Measurements from ENCODE around the gene TGFB3.
"Not testable (repeated sequence)": the region's sequence is repeated elsewhere in the genome, so short reads cannot be mapped to it uniquely, and the experiment has no call there.

Gene TGFB3

GRCh38 chr14:75960231-75960630 lies 21.6 kb downstream of the TGFB3 start:
- DNase-seq (ENCODE audit: low read depth) = no peak

- no peak for DNase-seq (ENCODE audit: low read depth)
Observed at GRCh38 chr14:75959031-75959430, 22.8 kb downstream of the TGFB3 start.

GRCh38 chr14:75952489-75952888 lies 29.3 kb downstream of the TGFB3 start:
- no peak for DNase-seq (ENCODE audit: low read depth)

- DNase-seq (ENCODE audit: low read depth) = no peak
Observed at GRCh38 chr14:75946785-75947184, 35.0 kb downstream of the TGFB3 start.

- no peak for DNase-seq (ENCODE audit: low read depth)
Observed at GRCh38 chr14:75944607-75945241, 37.1 kb downstream of the TGFB3 start.

- no peak for DNase-seq (ENCODE audit: low read depth)
Observed at GRCh38 chr14:75941030-75941429, 40.8 kb downstream of the TGFB3 start.

- DNase-seq (ENCODE audit: low read depth) = no peak
Observed at GRCh38 chr14:75939200-75939599, 42.6 kb downstream of the TGFB3 start.

- no peak for DNase-seq (ENCODE audit: low read depth)
Observed at GRCh38 chr14:75934998-75935628, 46.7 kb downstream of the TGFB3 start.

GRCh38 chr14:75933712-75934296 lies 48.0 kb downstream of the TGFB3 start:
- no peak for DNase-seq (ENCODE audit: low read depth)

GRCh38 chr14:75928690-75929181 lies 53.1 kb downstream of the TGFB3 start:
- DNase-seq (ENCODE audit: low read depth) = no peak

- no peak for DNase-seq (ENCODE audit: low read depth)
Observed at GRCh38 chr14:75927564-75928087, 54.2 kb downstream of the TGFB3 start.

GRCh38 chr14:75926431-75927115 lies 55.2 kb downstream of the TGFB3 start:
- no peak for DNase-seq (ENCODE audit: low read depth)

- not testable (repeated sequence) for DNase-seq (ENCODE audit: low read depth)
Observed at GRCh38 chr14:75925141-75925840, 56.5 kb downstream of the TGFB3 start.

GRCh38 chr14:75920421-75920820 lies 61.4 kb downstream of the TGFB3 start:
- not testable (repeated sequence) for DNase-seq (ENCODE audit: low read depth)

- DNase-seq (ENCODE audit: low read depth) = no peak
Observed at GRCh38 chr14:75917946-75918335, 63.9 kb downstream of the TGFB3 start.

GRCh38 chr14:75917322-75917945 lies 64.4 kb downstream of the TGFB3 start:
- no peak for DNase-seq (ENCODE audit: low read depth)

GRCh38 chr14:75915045-75915444 lies 66.8 kb downstream of the TGFB3 start:
- no peak for DNase-seq (ENCODE audit: low read depth)

GRCh38 chr14:75913183-75913582 lies 68.6 kb downstream of the TGFB3 start:
- DNase-seq (ENCODE audit: low read depth) = no peak

GRCh38 chr14:75911883-75912282 lies 69.9 kb downstream of the TGFB3 start:
- DNase-seq (ENCODE audit: low read depth) = no peak

GRCh38 chr14:75910048-75910447 lies 71.7 kb downstream of the TGFB3 start:
- DNase-seq (ENCODE audit: low read depth) = no peak

- DNase-seq (ENCODE audit: low read depth) = no peak
Observed at GRCh38 chr14:75909630-75910029, 72.2 kb downstream of the TGFB3 start.

All from HS-5 (cell line).